GM19035 (cell line): Measurements from ENCODE around the gene DCAF15.
"Not testable (repeated sequence)": the region's sequence is repeated elsewhere in the genome, so short reads cannot be mapped to it uniquely, and the experiment has no call there.

Experiments
- ATAC-seq: cut with Tn5 transposase; IDR thresholded peaks from one replicate; pipeline ENCODE4 v1.9.1; 2021; ENCODE audit not compliant: unreplicated experiment

Gene DCAF15

GRCh38 chr19:13952154-13952930 lies at the start of gene DCAF15:
Gene DCAF15 (plus strand): TSS chr19:13952509. CDS start chr19:13952513, 4 bp downstream.
- peak; percentile 98 for ATAC-seq

GRCh38 chr19:13902993-13903555 lies 49.2 kb upstream of the DCAF15 start:
- ATAC-seq: no peak

- ATAC-seq: peak; percentile 91
Observed at GRCh38 chr19:13905634-13906520, 46.4 kb upstream of the DCAF15 start, which contains the start of the genes BRME1 and CC2D1A. Gene BRME1 (minus strand): TSS chr19:13906117. CDS start chr19:13904892, 1,225 bp downstream. Gene CC2D1A (plus strand): TSS chr19:13906201. CDS start chr19:13906442, 241 bp downstream.

- peak; percentile 27 for ATAC-seq
Observed at GRCh38 chr19:13906521-13906904, 45.8 kb upstream of the DCAF15 start.

DNA sequence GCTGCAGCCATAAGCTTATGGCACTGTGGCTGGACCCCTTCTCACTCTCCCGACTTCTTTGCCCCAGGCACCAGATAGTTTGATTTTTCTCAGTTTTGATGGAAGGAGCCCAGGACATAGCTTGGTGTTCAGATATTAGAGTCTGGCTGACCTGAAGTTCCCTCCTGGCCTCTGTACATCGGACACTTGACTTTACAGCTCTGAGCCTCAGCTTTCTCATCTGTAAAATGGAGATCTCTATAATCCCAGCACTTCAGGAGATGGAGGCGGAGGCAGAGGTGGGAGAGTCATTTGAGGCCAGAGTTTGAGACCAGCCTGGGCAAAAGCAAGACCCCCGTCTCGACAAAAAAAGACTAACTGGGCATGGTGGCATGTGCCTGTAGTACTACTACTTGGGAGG lies 45.4 kb upstream of the DCAF15 start:
- ATAC-seq: peak; percentile 5

DNA sequence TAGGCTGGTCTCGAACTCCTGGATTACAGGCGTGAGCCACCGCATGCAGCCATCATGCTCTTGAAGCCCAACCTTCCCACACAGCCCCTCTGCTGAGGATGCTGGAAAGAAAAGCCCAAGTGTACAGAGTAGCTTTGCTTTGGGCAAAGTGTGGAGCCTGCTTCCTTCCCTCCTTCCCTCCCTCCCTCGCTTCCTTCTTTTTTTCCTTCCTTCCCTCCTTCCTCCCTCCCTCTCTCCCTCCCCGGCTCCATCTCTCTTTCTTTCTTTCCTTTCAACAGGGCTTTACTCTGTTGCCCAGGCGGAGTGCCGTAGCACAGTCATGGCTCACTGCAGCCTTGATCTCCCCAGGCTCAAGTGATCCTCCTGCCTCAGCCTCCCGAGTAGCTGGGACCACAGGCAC lies 43.6 kb upstream of the DCAF15 start:
- ATAC-seq: no peak

DNA sequence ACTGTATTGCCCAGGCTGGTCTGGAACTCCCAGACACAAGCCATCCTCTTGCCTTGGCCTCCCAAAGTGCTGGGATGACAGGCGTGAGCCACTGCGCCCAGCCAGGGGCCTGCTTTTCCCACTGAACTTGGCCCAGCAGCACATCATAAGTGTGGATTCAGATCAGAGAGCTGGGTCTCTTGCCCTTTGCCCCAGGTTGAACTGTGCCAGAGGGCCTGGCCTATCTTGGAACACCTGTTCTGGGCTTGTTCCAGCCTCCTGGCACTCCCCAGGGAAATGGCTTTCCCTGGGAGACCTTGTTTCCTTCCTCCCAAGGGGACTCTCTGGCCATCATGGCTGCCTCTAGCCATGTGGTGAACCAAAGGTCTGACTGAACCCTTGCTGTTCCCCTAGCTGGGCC lies 42.9 kb upstream of the DCAF15 start:
- ATAC-seq: no peak

DNA sequence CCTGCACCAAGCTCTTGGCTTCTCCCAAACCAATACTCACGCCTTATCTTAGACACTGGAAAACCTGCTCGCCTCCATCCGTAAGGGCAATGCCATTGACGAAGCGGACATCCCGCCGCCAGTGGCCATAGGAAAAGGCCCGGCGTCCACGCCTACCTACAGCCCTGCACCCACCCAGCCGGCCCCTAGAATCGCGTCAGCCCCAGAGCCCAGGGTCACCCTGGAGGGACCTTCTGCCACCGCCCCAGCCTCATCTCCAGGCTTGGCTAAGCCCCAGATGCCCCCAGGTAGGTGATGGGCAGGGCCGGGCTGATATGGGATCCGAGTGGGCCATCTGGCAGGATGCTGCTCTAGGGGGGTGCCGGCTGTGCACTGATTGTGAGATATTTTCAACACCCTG lies 39.0 kb upstream of the DCAF15 start:
- ATAC-seq: no peak

GRCh38 chr19:13914777-13915176 lies 37.5 kb upstream of the DCAF15 start:
- ATAC-seq: no peak

GRCh38 chr19:13917888-13918406 lies 34.4 kb upstream of the DCAF15 start:
- ATAC-seq: no peak

DNA sequence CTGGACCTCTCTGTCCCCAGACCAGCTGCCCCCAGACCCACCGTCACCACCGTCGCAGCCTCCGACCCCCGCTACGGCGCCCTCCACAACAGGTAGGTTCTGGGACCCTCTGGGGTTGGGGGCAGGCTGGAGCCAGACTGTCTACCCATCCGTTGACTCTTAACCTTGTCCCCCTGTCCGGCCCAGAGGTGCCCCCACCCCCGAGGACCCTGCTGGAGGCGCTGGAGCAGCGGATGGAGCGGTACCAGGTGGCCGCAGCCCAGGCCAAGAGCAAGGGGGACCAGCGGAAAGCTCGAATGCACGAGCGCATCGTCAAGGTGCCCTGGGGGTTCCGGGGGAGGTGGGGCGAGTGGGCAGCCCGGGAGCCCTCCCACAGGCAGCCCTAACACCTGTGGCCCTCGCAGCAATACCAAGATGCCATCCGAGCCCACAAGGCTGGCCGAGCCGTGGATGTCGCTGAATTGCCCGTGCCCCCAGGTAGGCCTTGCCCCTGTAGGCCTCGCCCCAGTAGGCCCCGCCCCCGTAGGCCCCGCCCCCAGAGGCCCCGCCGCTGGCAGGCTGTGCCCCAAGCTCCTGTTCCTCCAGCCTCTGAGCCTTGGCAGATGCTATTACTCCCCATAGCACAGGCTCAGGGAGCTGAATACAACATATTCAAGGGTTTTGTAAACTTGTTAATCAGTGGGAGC lies 33.4 kb upstream of the DCAF15 start:
- ATAC-seq: no peak

GRCh38 chr19:13920524-13920923 lies 31.8 kb upstream of the DCAF15 start:
- ATAC-seq: no peak

DNA sequence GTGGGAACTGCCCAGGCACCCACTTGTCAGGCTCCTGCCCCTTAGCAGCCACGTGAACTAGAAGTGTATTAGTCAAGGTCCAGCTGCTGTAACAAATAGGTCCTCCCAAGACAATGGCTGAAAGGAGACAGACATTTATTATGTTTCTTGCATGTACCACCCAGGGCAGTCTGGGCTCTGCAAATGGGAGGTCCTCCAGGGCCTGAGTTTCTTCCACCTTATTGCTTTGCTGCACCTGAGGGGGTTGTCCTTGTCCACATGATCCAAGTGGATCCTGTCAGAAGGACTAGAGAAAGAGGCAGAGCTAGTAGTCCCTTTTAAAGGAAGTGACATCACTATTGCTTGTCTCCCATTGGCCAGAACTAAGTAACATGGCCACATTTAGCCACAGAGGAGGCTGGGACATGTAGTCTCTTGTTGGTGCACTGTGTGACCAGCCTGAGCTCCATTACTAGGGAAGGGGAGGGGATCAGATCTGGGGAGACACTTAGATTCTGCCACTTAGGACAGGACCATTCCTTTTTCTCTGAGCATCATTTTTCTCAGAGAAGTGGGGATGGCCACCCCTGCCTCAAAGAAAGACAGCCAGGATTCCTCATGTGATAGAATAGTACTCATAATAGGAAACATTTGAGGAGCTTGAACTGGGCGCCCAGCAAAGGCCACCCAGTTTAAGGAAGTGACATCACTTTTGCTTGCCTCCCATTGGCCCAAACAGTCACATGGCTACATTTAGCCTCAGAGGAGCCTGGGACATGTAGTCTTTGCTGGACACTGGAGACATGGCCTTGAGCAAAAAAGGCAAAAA lies 31.2 kb upstream of the DCAF15 start:
- ATAC-seq: no peak

DNA sequence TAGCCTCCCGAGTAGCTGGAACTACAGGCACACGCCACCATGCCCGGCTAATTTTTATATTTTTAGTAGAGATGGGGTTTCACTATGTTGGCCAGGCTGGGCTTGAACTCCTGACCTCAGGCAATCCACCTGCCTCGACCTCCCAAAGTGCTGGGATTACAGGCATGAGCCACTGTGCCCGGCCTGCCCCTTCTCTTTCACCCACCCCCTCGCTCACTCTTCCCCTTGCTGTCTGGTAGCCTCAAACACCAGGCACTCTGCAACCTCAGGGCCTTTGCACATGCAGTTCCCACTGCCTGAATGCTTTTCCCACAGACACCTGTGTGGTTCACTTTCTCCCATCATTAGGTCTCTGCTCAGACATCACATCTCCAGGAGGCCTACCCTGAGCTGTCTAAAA lies 30.2 kb upstream of the DCAF15 start:
- not testable (repeated sequence) for ATAC-seq

GRCh38 chr19:13923194-13923987 lies 28.9 kb upstream of the DCAF15 start:
- no peak for ATAC-seq

DNA sequence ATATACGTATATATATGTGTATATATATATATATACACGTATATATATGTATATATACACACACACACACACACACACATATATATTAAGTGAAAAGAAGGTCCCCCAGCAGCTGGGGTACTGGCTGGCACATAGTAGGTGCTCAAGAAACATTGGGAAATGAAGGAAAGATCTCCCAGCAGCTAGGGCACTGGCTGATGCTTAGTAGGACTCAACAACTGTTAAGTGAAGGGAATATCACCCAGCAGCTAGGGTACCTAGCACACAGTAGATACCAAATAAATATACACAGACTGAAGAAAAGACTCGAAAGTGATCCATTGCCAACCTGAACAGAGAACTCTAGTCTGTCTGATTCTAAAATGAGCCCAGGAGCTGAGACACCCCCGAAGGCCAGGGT lies 26.3 kb upstream of the DCAF15 start:
- ATAC-seq: no peak

GRCh38 chr19:13926715-13927114 lies 25.6 kb upstream of the DCAF15 start:
- ATAC-seq: no peak

GRCh38 chr19:13929340-13929739 lies 23.0 kb upstream of the DCAF15 start:
- ATAC-seq: no peak

GRCh38 chr19:13929956-13930355 lies 22.4 kb upstream of the DCAF15 start:
- ATAC-seq: no peak
